IMR-90 (cell line): ENCODE measurements around the gene CTNND2. TPM values are rescaled to one million over a fixed set of nuclear protein-coding genes. Genes with fewer than 3 reads are reported as not detected.

Source experiments
- ATAC-seq: fragments of 200-7000 bp; cut with Tn5 transposase; 2 replicates; pipeline ENCODE4 v1.9.1; 2020; ENCODE audit warnings: low read depth, mild to moderate bottlenecking, moderate library complexity
- BruUV-seq: library from RNA; stranded (reverse); fragments of 400-500 nt; replicated peaks from 2 replicates; lab custom pipeline; 2021; lab: Mats Ljungman, UMichigan
- CTCF ChIA-PET: fragments of 300-600 bp; formaldehyde crosslinking; extraction: SDS; loops from one replicate; lab custom pipeline; 2021; ENCODE audit warnings: antibody characterized with exemption; lab: Yijun Ruan, JAX
- POLR2A ChIA-PET: fragments of 300-600 bp; sonication (Branson Sonifier 250); formaldehyde crosslinking; loops from one replicate; lab custom pipeline; 2022; ENCODE audit warnings: antibody characterized with exemption; ENCODE audit not compliant: unreplicated experiment; lab: Charles Lee
- DNase-seq: peaks from one replicate; pipeline ENCODE4 v3.0.0; 2013
- H2AFZ ChIP-seq: replicated peaks from 2 replicates; pipeline ENCODE3; 2013; ENCODE audit warnings: low read length, mild to moderate bottlenecking; ENCODE audit not compliant: poor library complexity
- H2AK5ac ChIP-seq: 2 replicates; pipeline ENCODE4 v1.6.1; 2013; ENCODE audit warnings: low read depth, low read length, inconsistent platforms
- H2AK9ac ChIP-seq: replicated peaks from 2 replicates; pipeline ENCODE3; 2013; ENCODE audit warnings: mild to moderate bottlenecking, low read depth, low read length, moderate library complexity; ENCODE audit not compliant: poor library complexity
- H2BK120ac ChIP-seq: 2 replicates; pipeline ENCODE4 v1.6.1; 2013; ENCODE audit warnings: low read depth, low read length, inconsistent platforms
- H2BK15ac ChIP-seq: 3 replicates; pipeline ENCODE4 v1.6.1; 2013; ENCODE audit warnings: low read depth, low read length, inconsistent platforms
- H2BK20ac ChIP-seq: 2 replicates; pipeline ENCODE4 v1.6.1; 2013; ENCODE audit warnings: low read depth, mild to moderate bottlenecking, inconsistent platforms, low read length, moderate library complexity
- H2BK5ac ChIP-seq: 2 replicates; pipeline ENCODE4 v1.6.1; 2013; ENCODE audit warnings: mild to moderate bottlenecking, low read depth, low read length, inconsistent platforms; ENCODE audit not compliant: poor library complexity, severe bottlenecking
- H3K14ac ChIP-seq: replicated peaks from 2 replicates; pipeline ENCODE4 v1.6.1; 2013; ENCODE audit warnings: low read depth, low read length, inconsistent platforms
- H3K18ac ChIP-seq: 2 replicates; pipeline ENCODE4 v1.6.1; 2013; ENCODE audit warnings: low read depth, low read length, control low read depth
- H3K23ac ChIP-seq: 2 replicates; pipeline ENCODE4 v1.6.1; 2013; ENCODE audit warnings: low read depth, low read length, inconsistent platforms
- H3K27ac ChIP-seq: 2 replicates; pipeline ENCODE4 v1.5.1; 2013; ENCODE audit warnings: mild to moderate bottlenecking, control low read depth, low read length; ENCODE audit not compliant: insufficient read depth
- H3K27me3 ChIP-seq: 2 replicates; pipeline ENCODE4 v1.6.1; 2013; ENCODE audit warnings: low read length; ENCODE audit not compliant: control insufficient read depth, insufficient read depth
- H3K36me3 ChIP-seq: 2 replicates; pipeline ENCODE4 v1.6.1; 2013; ENCODE audit warnings: low read length, mixed read lengths; ENCODE audit not compliant: control insufficient read depth, insufficient read depth
- H3K4ac ChIP-seq: 2 replicates; pipeline ENCODE4 v1.6.1; 2013; ENCODE audit warnings: low read depth, low read length, inconsistent platforms
- H3K4me1 ChIP-seq: 2 replicates; pipeline ENCODE4 v1.6.1; 2013; ENCODE audit warnings: low read length, mixed read lengths; ENCODE audit not compliant: control insufficient read depth, insufficient read depth
- H3K4me2 ChIP-seq: 2 replicates; pipeline ENCODE4 v1.6.1; 2013; ENCODE audit warnings: low read depth, mild to moderate bottlenecking, control low read depth, low read length, moderate library complexity
- H3K4me3 ChIP-seq: 2 replicates; pipeline ENCODE4 v1.5.1; 2013; ENCODE audit warnings: low read depth, mild to moderate bottlenecking, control low read depth, low read length, moderate library complexity; ENCODE audit not compliant: insufficient read depth
- H3K56ac ChIP-seq: 2 replicates; pipeline ENCODE4 v1.6.1; 2013; ENCODE audit warnings: low read length, inconsistent platforms; ENCODE audit not compliant: insufficient read depth; ENCODE audit errors: extremely low read depth
- H3K79me1 ChIP-seq, 2 experiments: 2 replicates each; pipeline ENCODE4 v1.6.1; 2013; ENCODE audit warnings: low read length in 2 of 2, inconsistent platforms in 1 of 2, low read depth in 1 of 2
- H3K9ac ChIP-seq: 2 replicates; pipeline ENCODE4 v1.6.1; 2013; ENCODE audit warnings: low read depth, low read length, control low read depth
- H3K9me1 ChIP-seq: 2 replicates; pipeline ENCODE4 v1.6.1; 2013; ENCODE audit warnings: low read length, inconsistent platforms; ENCODE audit not compliant: insufficient read depth
- H3K9me3 ChIP-seq: 2 replicates; pipeline ENCODE4 v1.6.1; 2013; ENCODE audit warnings: low read length; ENCODE audit not compliant: control insufficient read depth, insufficient read depth
- H4K20me1 ChIP-seq: 2 replicates; pipeline ENCODE4 v1.6.1; 2013; ENCODE audit warnings: low read length, inconsistent platforms; ENCODE audit not compliant: insufficient read depth
- H4K5ac ChIP-seq: 2 replicates; pipeline ENCODE4 v1.6.1; 2013; ENCODE audit warnings: mild to moderate bottlenecking, low read depth, low read length, control low read depth
- H4K8ac ChIP-seq, 2 experiments: 2 replicates each; pipeline ENCODE4 v1.6.1; 2013; ENCODE audit warnings: low read depth in 2 of 2, low read length in 2 of 2, control low read depth in 1 of 2, inconsistent platforms in 1 of 2
- H4K91ac ChIP-seq: 2 replicates; pipeline ENCODE4 v1.6.1; 2013; ENCODE audit warnings: low read depth, low read length, inconsistent platforms; ENCODE audit not compliant: insufficient read depth
- MAFK ChIP-seq: IDR thresholded peaks from 2 replicates; pipeline ENCODE4 v1.6.1; 2012; ENCODE audit warnings: low read depth, low read length, improper control_type of control experiment
- MAZ ChIP-seq: IDR thresholded peaks from 2 replicates; pipeline ENCODE4 v1.6.1; 2012; ENCODE audit warnings: low read depth, mild to moderate bottlenecking, low read length, improper control_type of control experiment, moderate library complexity, borderline replicate concordance
- MXI1 ChIP-seq: IDR thresholded peaks from 2 replicates; pipeline ENCODE4 v1.6.1; 2012; ENCODE audit warnings: low read depth, mild to moderate bottlenecking, low read length, moderate library complexity, borderline replicate concordance
- WGBS, 2 experiments: methylation state at CpG; one replicate each; pipeline versions ENCODE4 v1.1.5 to v1.1.7; 2013; ENCODE audit warnings: missing lambda C conversion rate in 2 of 2; ENCODE audit not compliant: insufficient read length in 1 of 2; ENCODE audit errors: extremely low coverage in 2 of 2; 5-methylcytosine and 5-hydroxymethylcytosine counted together
- dilution Hi-C: fragments of 300-500 bp; cut with HindIII; formaldehyde crosslinking; loops from one replicate; pipeline ENCODE4 v1.14.3; 2018; ENCODE audit warnings: low sequenced_read_pairs; ENCODE audit not compliant: unreplicated experiment
- in situ Hi-C: fragments of 300-500 bp; cut with MboI; formaldehyde crosslinking; loops from 3 replicates; pipeline ENCODE4 v1.14.3; 2019; ENCODE audit warnings: low sequenced_read_pairs, inconsistent platforms, mixed read lengths
- intact Hi-C: fragments of 100-400 bp; cut with micrococcal nuclease; formaldehyde crosslinking; loops from 2 replicates; pipeline ENCODE4 v1.10.0; 2022
- polyA plus RNA-seq, 3 experiments: library from polyadenylated mRNA; depleted of rRNA; stranded (reverse); fragments of >200 nt; gene quantifications; 2 replicates each; pipeline ENCODE4 v1.2.3, GENCODE V29; 2012; ENCODE audit warnings: low replicate concordance in 1 of 3
- total RNA-seq: library from RNA; depleted of rRNA; stranded (reverse); fragments of >200 nt; gene quantifications from 2 replicates; pipeline ENCODE4 v1.2.3, GENCODE V29; 2012

CTNND2 gene
- total and polyA plus RNA-seq, 2 of the 4 experiments (the other 2 are of a cell fraction), result not detected

GRCh38 chr5:11584017-11584416, 320.2 kb downstream of the CTNND2 start:
- ATAC-seq (no peak), DNase-seq (no peak)
- Histone ChIP-seq H2BK20ac (no peak overlapping the region), H4K91ac (no peak overlapping the region), H3K4me2 (no peak overlapping the region), H4K20me1 (no peaks in the 10 kb centered on the region), H2BK5ac (no peak overlapping the region), H3K18ac (no peak overlapping the region), H4K5ac (no peak overlapping the region), H2BK15ac (no peak overlapping the region), H2AK5ac (no peak overlapping the region), H2AK9ac (no peak overlapping the region), H2BK120ac (no peak overlapping the region), H3K23ac (no peak overlapping the region), H3K36me3 (no peaks in the 10 kb centered on the region), H2AFZ (no peak overlapping the region), H3K9me3 (peaks cover 2% of the 10 kb centered on the region; the same call in 1 of the 2 replicates), H3K9me1 (no peaks in the 10 kb centered on the region), H3K4ac (no peak overlapping the region), H3K56ac (no peak overlapping the region), H3K4me1 (no peaks in the 10 kb centered on the region), H3K4me3 (no peak overlapping the region), H3K27ac (no peak overlapping the region), H4K8ac (no peak overlapping the region), H3K14ac (no peak overlapping the region), H3K79me1 (no peaks in the 10 kb centered on the region), H3K27me3 (no peaks in the 10 kb centered on the region), H3K9ac (no peak overlapping the region)
- intact Hi-C loops, result no loop called here
- no CpG with 5 or more reads among the region's 6 CpGs for WGBS, 2 experiments
- BruUV-seq, result no TSS peak
- in situ Hi-C loops, result no loop called here
- TF ChIP-seq MAZ (no peak), MAFK (no peak), MXI1 (no peak)
- dilution Hi-C loops, result no loop called here
- CTCF ChIA-PET, result no interaction called here
- POLR2A ChIA-PET, result no interaction called here
